Stimulated activated memory B cell treated with anti-CD40 and anti-IgM and Interleukin-4, amounts not matched to agents 10 μg/mL and 1 μg/mL and 100 μg/mL, for 72 hours (primary cell): Measurements from ENCODE around the gene GBGT1.

Source experiments
- ATAC-seq: fragments of 150-1000 bp; cut with Tn5 transposase; 2 replicates; pipeline ENCODE4 v1.10.0; 2021
- H3K27ac Mint-ChIP-seq: one replicate; pipeline ENCODE4 v1.8.0; 2022; ENCODE audit warnings: mild to moderate bottlenecking, mixed read lengths
- H3K27me3 Mint-ChIP-seq: one replicate; pipeline ENCODE4 v1.8.0; 2022; ENCODE audit warnings: mixed read lengths
- H3K36me3 Mint-ChIP-seq: one replicate; pipeline ENCODE4 v1.8.0; 2022; ENCODE audit warnings: mixed read lengths
- H3K4me1 Mint-ChIP-seq: one replicate; pipeline ENCODE4 v1.8.0; 2022; ENCODE audit warnings: mixed read lengths
- H3K4me3 Mint-ChIP-seq: one replicate; pipeline ENCODE4 v1.8.0; 2022; ENCODE audit warnings: mild to moderate bottlenecking, moderate library complexity, mixed read lengths
- H3K9me3 Mint-ChIP-seq: one replicate; pipeline ENCODE4 v1.8.0; 2022; ENCODE audit warnings: mixed read lengths

Gene GBGT1

GRCh38 chr9:133202688-133203453 is 39.2 kb upstream of the GBGT1 start:
- H3K27ac Mint-ChIP-seq, result no peak overlapping the region
- H3K27me3 Mint-ChIP-seq, result peaks cover 65% of the 10 kb centered on the region

GRCh38 chr9:133202145-133202513 is 38.4 kb upstream of the GBGT1 start:
- H3K4me3 Mint-ChIP-seq, result no peak overlapping the region
- peaks cover 57% of the 10 kb centered on the region for H3K27me3 Mint-ChIP-seq
- no peaks in the 10 kb centered on the region for H3K36me3 Mint-ChIP-seq
- peaks cover 6% of the 10 kb centered on the region for H3K4me1 Mint-ChIP-seq
- peaks cover 3% of the 10 kb centered on the region for H3K9me3 Mint-ChIP-seq
- no peak overlapping the region for H3K27ac Mint-ChIP-seq
- no peak for ATAC-seq

More at GRCh38 chr9:133202688-133203453, 39.2 kb upstream of the GBGT1 start:
- peaks cover 6% of the 10 kb centered on the region for H3K4me1 Mint-ChIP-seq
- ATAC-seq, result no peak
- no peaks in the 10 kb centered on the region for H3K36me3 Mint-ChIP-seq
- no peak overlapping the region for H3K4me3 Mint-ChIP-seq
- peaks cover 3% of the 10 kb centered on the region for H3K9me3 Mint-ChIP-seq

GRCh38 chr9:133201424-133202144 is 37.9 kb upstream of the GBGT1 start:
- H3K27ac Mint-ChIP-seq, result no peak overlapping the region
- H3K36me3 Mint-ChIP-seq, result no peaks in the 10 kb centered on the region
- peaks cover 6% of the 10 kb centered on the region for H3K4me1 Mint-ChIP-seq
- no peak overlapping the region for H3K4me3 Mint-ChIP-seq
- H3K9me3 Mint-ChIP-seq, result peaks cover 3% of the 10 kb centered on the region
- ATAC-seq, result no peak
- peaks cover 52% of the 10 kb centered on the region for H3K27me3 Mint-ChIP-seq

DNA sequence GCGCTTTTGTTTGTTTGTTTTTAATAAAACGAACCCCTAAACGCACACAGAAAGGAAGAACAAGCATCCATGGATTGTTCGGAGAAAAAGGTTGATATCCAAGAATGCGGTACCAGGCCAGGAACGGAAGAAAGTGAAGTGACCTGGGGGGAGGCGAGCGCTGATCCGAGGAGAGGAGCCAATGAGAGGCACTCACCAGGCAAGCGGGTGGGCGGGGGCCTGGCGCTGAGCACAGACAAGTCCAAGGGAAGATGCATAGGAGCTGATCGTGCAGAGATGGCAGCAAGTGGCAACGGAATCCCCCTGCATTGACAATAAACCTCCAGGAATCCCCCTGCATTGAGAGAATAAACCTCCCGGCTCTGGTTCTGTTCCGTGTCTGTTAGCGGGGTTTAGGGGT is 36.9 kb upstream of the GBGT1 start:
- no peak overlapping the region for H3K4me3 Mint-ChIP-seq
- H3K36me3 Mint-ChIP-seq, result no peaks in the 10 kb centered on the region
- peaks cover 42% of the 10 kb centered on the region for H3K27me3 Mint-ChIP-seq
- ATAC-seq, result no peak
- H3K9me3 Mint-ChIP-seq, result peaks cover 3% of the 10 kb centered on the region
- H3K4me1 Mint-ChIP-seq, result peaks cover 6% of the 10 kb centered on the region
- H3K27ac Mint-ChIP-seq, result no peak overlapping the region

DNA sequence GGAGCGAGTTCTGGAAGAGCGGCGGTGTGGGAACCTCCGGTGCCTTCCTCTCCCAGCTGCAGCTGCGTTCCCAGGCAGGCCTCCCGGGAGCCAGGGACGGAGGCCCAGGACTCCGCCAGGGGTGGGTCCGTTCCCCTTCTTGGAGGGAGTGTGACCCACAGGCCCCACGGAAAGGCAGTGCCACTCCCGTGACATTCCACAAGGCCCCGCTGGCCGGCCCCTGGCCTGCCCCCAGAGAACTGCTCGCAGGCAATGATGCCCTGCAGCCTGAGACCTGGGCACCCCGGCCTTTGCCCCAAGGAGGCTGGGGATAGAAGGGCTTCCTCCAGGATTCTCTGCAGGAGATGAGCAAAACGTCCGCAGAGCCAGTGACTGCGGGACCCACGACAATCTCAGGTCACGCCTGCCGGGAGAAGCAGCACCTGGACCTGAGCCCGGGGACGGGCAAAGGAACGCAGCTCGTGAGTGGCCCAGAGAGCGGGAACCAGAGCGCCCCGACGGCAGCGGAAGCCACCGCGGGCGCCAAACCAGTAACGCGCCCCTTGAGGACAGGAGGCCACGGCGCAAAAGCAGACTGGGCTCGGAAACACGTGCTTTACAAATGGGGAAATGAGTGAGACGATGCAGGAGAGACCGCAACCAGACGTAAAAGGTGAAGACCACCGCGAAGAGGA is 36.1 kb upstream of the GBGT1 start:
- Mint-ChIP-seq H3K27ac (no peak overlapping the region), H3K4me3 (peak overlapping the region; percentile 62), H3K27me3 (peaks cover 34% of the 10 kb centered on the region), H3K9me3 (peaks cover 3% of the 10 kb centered on the region), H3K4me1 (peaks cover 6% of the 10 kb centered on the region), H3K36me3 (no peaks in the 10 kb centered on the region)
- ATAC-seq, result peak; percentile 46

- peaks cover 41% of the 10 kb centered on the region for H3K27me3 Mint-ChIP-seq
- no peak overlapping the region for H3K4me3 Mint-ChIP-seq
- no peak for ATAC-seq
Observed at GRCh38 chr9:133195029-133195428, 31.3 kb upstream of the GBGT1 start.

DNA sequence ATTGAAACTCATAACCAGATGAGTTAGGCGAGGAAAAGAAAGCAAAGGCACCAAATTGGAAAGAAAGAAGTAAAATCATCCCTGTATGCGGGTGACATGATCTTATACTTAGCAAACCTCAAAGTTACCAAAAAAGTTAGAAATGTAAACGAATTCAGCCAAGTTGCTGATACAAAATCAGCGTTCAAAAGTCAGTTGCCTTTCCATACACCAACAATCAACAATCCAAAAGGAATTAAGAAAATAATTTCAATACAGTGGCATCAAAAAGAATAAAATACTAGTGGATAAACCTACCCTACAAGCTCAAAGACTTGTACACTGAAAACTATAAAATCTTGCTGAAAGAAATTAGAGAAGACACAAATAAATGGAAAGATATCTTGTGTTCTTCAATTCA is 30.9 kb upstream of the GBGT1 start:
- peaks cover 37% of the 10 kb centered on the region for H3K27me3 Mint-ChIP-seq
- no peak overlapping the region for H3K27ac Mint-ChIP-seq
- H3K36me3 Mint-ChIP-seq, result no peaks in the 10 kb centered on the region
- no peaks in the 10 kb centered on the region for H3K9me3 Mint-ChIP-seq
- ATAC-seq, result no peak
- H3K4me3 Mint-ChIP-seq, result no peak overlapping the region
- no peaks in the 10 kb centered on the region for H3K4me1 Mint-ChIP-seq

More at GRCh38 chr9:133195029-133195428, 31.3 kb upstream of the GBGT1 start:
- peaks cover 4% of the 10 kb centered on the region for H3K4me1 Mint-ChIP-seq
- H3K9me3 Mint-ChIP-seq, result peaks cover 1% of the 10 kb centered on the region
- no peak overlapping the region for H3K27ac Mint-ChIP-seq
- no peaks in the 10 kb centered on the region for H3K36me3 Mint-ChIP-seq

DNA sequence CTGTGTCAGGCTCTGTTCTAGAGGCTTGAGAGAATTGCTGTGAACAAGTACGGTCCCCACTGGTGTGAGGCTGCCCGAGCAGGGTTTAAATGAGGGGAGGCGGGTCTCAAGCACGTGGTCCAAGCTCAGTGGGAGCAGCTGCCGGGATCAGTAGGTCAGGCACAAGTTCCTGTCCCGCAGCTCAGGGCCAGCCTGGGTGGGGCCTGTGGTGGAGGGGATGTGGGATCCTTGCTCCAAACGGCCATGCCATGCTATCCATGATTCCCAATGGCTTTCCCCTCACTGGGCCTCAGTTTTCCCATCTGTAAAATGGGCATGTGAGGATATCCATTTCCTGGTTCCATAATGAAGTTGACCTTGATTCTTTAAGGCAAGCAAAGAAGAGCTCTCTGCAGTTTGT is 28.3 kb upstream of the GBGT1 start:
- Mint-ChIP-seq H3K27me3 (peaks cover 49% of the 10 kb centered on the region), H3K27ac (no peak overlapping the region), H3K36me3 (no peaks in the 10 kb centered on the region), H3K4me3 (no peak overlapping the region), H3K4me1 (no peaks in the 10 kb centered on the region), H3K9me3 (no peaks in the 10 kb centered on the region)
- no peak for ATAC-seq

- ATAC-seq, result no peak
- no peaks in the 10 kb centered on the region for H3K36me3 Mint-ChIP-seq
- no peaks in the 10 kb centered on the region for H3K9me3 Mint-ChIP-seq
- H3K4me3 Mint-ChIP-seq, result no peak overlapping the region
- H3K27ac Mint-ChIP-seq, result no peak overlapping the region
- H3K4me1 Mint-ChIP-seq, result peaks cover 9% of the 10 kb centered on the region
- peaks cover 60% of the 10 kb centered on the region for H3K27me3 Mint-ChIP-seq
Observed at GRCh38 chr9:133189826-133190225, 26.1 kb upstream of the GBGT1 start.

DNA sequence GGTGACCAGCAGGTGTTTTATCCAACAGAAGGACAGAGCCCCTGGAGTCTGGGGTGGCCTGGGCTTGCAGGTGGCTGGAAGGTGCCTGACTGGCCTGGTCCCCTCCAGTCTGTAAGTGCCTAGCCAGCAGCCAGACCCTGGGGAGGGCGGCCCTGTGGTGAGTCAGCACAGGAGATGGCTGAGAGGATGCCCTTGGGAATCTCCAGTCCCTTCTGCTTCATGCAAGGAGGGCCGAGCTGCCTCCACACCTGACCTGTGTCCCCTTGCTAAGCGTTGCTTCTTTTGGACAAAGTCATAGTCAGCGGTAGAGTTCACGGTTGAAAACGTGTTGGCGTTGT is 25.1 kb upstream of the GBGT1 start:
- Mint-ChIP-seq H3K4me3 (no peak overlapping the region), H3K27me3 (peaks cover 61% of the 10 kb centered on the region), H3K27ac (no peak overlapping the region), H3K9me3 (no peaks in the 10 kb centered on the region), H3K36me3 (no peaks in the 10 kb centered on the region), H3K4me1 (peaks cover 12% of the 10 kb centered on the region)
- ATAC-seq, result no peak

- ATAC-seq, result no peak
- Mint-ChIP-seq H3K27ac (no peak overlapping the region), H3K27me3 (peaks cover 61% of the 10 kb centered on the region), H3K9me3 (no peaks in the 10 kb centered on the region), H3K4me1 (peaks cover 12% of the 10 kb centered on the region), H3K4me3 (no peak overlapping the region), H3K36me3 (no peaks in the 10 kb centered on the region)
Observed at GRCh38 chr9:133188006-133188842, 24.5 kb upstream of the GBGT1 start.

GRCh38 chr9:133187561-133188005 is 23.9 kb upstream of the GBGT1 start:
- H3K36me3 Mint-ChIP-seq, result no peaks in the 10 kb centered on the region
- no peaks in the 10 kb centered on the region for H3K9me3 Mint-ChIP-seq
- no peak overlapping the region for H3K27ac Mint-ChIP-seq
- no peak for ATAC-seq
- peaks cover 12% of the 10 kb centered on the region for H3K4me1 Mint-ChIP-seq
- H3K27me3 Mint-ChIP-seq, result peaks cover 61% of the 10 kb centered on the region
- H3K4me3 Mint-ChIP-seq, result no peak overlapping the region

DNA sequence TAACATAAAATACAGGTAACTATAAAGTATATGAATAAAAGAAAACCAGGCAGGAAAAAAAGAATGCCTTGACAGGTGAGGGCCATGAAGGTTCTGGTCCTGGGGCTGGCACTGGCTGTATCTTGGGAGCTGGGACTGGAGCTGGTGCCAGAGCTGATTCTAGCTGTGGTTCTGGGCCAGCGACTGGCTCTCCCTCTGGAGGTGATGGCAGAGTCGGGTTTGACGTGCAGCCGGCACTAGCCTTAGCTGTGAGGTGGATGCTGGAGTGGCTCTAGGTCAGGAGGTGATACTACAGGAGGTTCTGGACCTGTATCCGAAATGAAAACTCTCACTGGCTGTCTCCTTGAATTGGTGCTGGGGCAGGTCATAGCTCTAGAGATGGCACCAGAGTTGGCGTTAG is 23.0 kb upstream of the GBGT1 start:
- ATAC-seq, result no peak
- H3K27ac Mint-ChIP-seq, result no peak overlapping the region
- H3K4me3 Mint-ChIP-seq, result no peak overlapping the region
- H3K4me1 Mint-ChIP-seq, result peaks cover 12% of the 10 kb centered on the region
- H3K27me3 Mint-ChIP-seq, result peaks cover 62% of the 10 kb centered on the region
- H3K9me3 Mint-ChIP-seq, result no peaks in the 10 kb centered on the region
- no peaks in the 10 kb centered on the region for H3K36me3 Mint-ChIP-seq

DNA sequence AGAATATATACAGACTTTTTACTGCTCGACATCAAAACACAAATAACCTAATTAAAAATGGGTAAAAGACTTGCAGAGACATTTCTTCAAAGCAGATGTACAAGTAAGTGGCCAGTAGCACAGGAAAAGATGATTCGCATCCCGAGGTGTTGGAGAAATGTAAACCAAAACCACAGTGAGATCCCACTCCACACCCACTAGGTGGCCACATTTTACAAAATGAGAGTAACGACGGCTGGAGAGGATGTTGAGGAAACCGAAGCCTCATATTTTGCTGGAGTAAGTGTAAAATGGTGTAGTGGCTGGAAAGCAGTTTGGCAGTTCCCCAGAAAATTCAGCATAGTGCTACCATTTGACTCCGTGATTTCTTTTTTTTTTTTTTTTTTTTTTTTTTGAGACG is 21.3 kb upstream of the GBGT1 start:
- Mint-ChIP-seq H3K4me1 (peaks cover 12% of the 10 kb centered on the region), H3K27me3 (peaks cover 69% of the 10 kb centered on the region), H3K27ac (no peak overlapping the region), H3K9me3 (no peaks in the 10 kb centered on the region), H3K4me3 (no peak overlapping the region), H3K36me3 (no peaks in the 10 kb centered on the region)
- ATAC-seq, result no peak

DNA sequence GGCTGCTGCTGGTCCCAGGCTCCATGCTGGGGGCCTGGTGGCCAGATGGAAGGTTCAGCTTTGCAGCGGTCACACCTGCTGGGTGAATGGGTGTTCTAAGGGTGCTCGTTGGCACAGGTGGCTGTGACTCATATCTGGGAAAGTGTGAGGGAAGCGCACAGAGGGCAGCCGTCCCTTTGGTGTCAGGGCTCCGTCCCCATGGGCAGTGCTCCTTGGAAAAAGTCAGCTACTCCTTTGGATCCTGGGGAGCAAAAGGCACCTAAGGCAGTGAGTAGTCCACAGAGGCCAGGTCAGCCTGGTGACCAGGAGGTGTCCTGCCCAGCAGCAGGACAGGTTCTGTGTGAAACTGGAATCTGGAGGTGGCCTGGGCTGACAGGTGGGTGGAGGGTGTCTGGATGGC is 18.4 kb upstream of the GBGT1 start:
- no peak overlapping the region for H3K27ac Mint-ChIP-seq
- H3K4me1 Mint-ChIP-seq, result peaks cover 12% of the 10 kb centered on the region
- H3K4me3 Mint-ChIP-seq, result no peak overlapping the region
- H3K9me3 Mint-ChIP-seq, result no peaks in the 10 kb centered on the region
- peaks cover 49% of the 10 kb centered on the region for H3K27me3 Mint-ChIP-seq
- ATAC-seq, result no peak
- no peaks in the 10 kb centered on the region for H3K36me3 Mint-ChIP-seq
